Activated T-cell treated with anti-CD3 and anti-CD28 coated beads, Interleukin-2, amount 50 U/mL, for 72 hours (primary cell): Measurements from ENCODE around the gene SQSTM1. TPM values are rescaled to one million over a fixed set of nuclear protein-coding genes. Genes with fewer than 3 reads are reported as not detected.
A peak's percentile ranks its signal among the peaks of the same experiment; 100 is the strongest.
"Not testable (repeated sequence)": the region's sequence is repeated elsewhere in the genome, so short reads cannot be mapped to it uniquely, and the experiment has no call there.

Experiments
- ATAC-seq, 2 donors: fragments of 150-1000 bp; cut with Tn5 transposase; replicated peaks in 1 of 2; 2 replicates each; pipeline ENCODE4 v1.10.0; 2021; ENCODE audit warnings: moderate library complexity in 2 of 2, mild to moderate bottlenecking in 1 of 2
- DNase-seq, 2 donors: peaks; one replicate each; pipeline ENCODE4 v3.0.0; 2021 to 2022; ENCODE audit warnings: mixed read lengths in 1 of 2
- H3K27ac Mint-ChIP-seq: one replicate; pipeline ENCODE4 v1.8.0; 2022; ENCODE audit warnings: mild to moderate bottlenecking, moderate library complexity, mixed read lengths
- H3K27me3 Mint-ChIP-seq: one replicate; pipeline ENCODE4 v1.8.0; 2022; ENCODE audit warnings: low read depth, mixed read lengths
- H3K36me3 Mint-ChIP-seq, 2 donors: one replicate each; pipeline ENCODE4 v1.8.0; 2022; ENCODE audit warnings: mixed read lengths in 2 of 2, mild to moderate bottlenecking in 1 of 2; ENCODE audit not compliant: insufficient read depth in 2 of 2
- H3K4me1 Mint-ChIP-seq: one replicate; pipeline ENCODE4 v1.8.0; 2022; ENCODE audit warnings: low read depth, mixed read lengths
- H3K4me3 Mint-ChIP-seq, 2 donors: one replicate each; pipeline ENCODE4 v1.8.0; 2022; ENCODE audit warnings: mild to moderate bottlenecking in 2 of 2, mixed read lengths in 2 of 2, moderate library complexity in 2 of 2
- H3K9me3 Mint-ChIP-seq, 2 donors: one replicate each; pipeline ENCODE4 v1.8.0; 2022; ENCODE audit warnings: mixed read lengths in 2 of 2
- total RNA-seq, 2 donors: library from RNA; stranded (reverse); gene quantifications; one replicate each; pipeline ENCODE4 v1.2.3, GENCODE V29; 2022

Gene SQSTM1
- total RNA-seq, 2 donors from 2014 or later, result 213 to 226 TPM

GRCh38 chr5:179827680-179828079 is 7.0 kb downstream of the SQSTM1 start:
- Mint-ChIP-seq H3K4me1 (peaks cover 36% of the 10 kb centered on the region), H3K9me3 (no peaks in the 10 kb centered on the region), H3K4me3 (peak overlapping the region in 1 of 2 donors; percentile 31), H3K27ac (peak overlapping the region; percentile 61), H3K27me3 (no peaks in the 10 kb centered on the region), H3K36me3 (peaks cover 26 to 49% of the 10 kb centered on the region in 2 donors)
- peak; percentile 46 to 64 for DNase-seq
- ATAC-seq, result peak; percentile 84

GRCh38 chr5:179828756-179829421 is 8.2 kb downstream of the SQSTM1 start:
- no peak for DNase-seq
- peaks cover 34 to 54% of the 10 kb centered on the region in 2 donors for H3K36me3 Mint-ChIP-seq
- H3K4me1 Mint-ChIP-seq, result peaks cover 31% of the 10 kb centered on the region
- peak overlapping the region; percentile 80 for H3K27ac Mint-ChIP-seq
- H3K4me3 Mint-ChIP-seq, result no peak overlapping the region
- no peaks in the 10 kb centered on the region for H3K27me3 Mint-ChIP-seq
- ATAC-seq, result no peak
- H3K9me3 Mint-ChIP-seq, result no peaks in the 10 kb centered on the region

- peak overlapping the region; percentile 45 for H3K27ac Mint-ChIP-seq
Measured at GRCh38 chr5:179829732-179830435, 9.2 kb downstream of the SQSTM1 start.

DNA sequence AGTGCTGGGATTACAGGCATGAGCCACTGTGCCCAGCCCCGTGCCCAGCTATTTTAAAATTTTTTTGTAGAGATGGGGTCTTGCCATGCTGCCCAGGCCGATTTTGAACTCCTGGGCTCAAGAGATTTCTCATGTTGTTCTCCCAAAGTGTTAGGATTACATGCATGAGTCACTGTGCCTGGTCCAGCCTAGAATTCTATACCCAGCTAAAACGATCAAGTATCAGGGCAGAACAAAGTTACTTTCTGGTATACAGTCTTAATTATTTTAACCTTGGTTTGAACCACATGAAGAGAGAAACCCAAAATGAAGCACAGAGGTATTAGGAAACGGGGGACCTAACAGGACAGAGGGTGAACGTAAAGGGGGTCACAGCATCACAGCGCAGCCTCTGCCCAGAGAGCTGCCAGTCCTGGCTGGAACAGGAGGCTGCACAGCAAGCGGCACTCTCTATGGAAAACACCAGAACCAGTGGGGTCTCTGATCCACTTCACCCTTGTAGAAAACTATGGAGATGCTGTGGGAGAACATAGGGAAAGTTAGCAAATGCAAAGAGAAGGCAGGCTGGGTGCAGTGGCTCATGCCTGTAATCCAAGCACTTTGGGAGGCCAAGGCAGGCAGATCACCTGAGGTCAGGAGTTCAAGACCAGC is 10.2 kb downstream of the SQSTM1 start:
- no peaks in the 10 kb centered on the region for H3K27me3 Mint-ChIP-seq
- H3K36me3 Mint-ChIP-seq, result peaks cover 34 to 52% of the 10 kb centered on the region in 2 donors
- no peaks in the 10 kb centered on the region for H3K9me3 Mint-ChIP-seq
- ATAC-seq, result no peak
- H3K27ac Mint-ChIP-seq, result no peak overlapping the region
- peaks cover 24% of the 10 kb centered on the region for H3K4me1 Mint-ChIP-seq
- H3K4me3 Mint-ChIP-seq, result no peak overlapping the region
- DNase-seq, result no peak

More at GRCh38 chr5:179829732-179830435, 9.2 kb downstream of the SQSTM1 start:
- Mint-ChIP-seq H3K4me3 (no peak overlapping the region), H3K36me3 (peaks cover 29 to 49% of the 10 kb centered on the region in 2 donors), H3K4me1 (peaks cover 22% of the 10 kb centered on the region), H3K9me3 (no peaks in the 10 kb centered on the region), H3K27me3 (no peaks in the 10 kb centered on the region)
- no peak for ATAC-seq
- no peak for DNase-seq

DNA sequence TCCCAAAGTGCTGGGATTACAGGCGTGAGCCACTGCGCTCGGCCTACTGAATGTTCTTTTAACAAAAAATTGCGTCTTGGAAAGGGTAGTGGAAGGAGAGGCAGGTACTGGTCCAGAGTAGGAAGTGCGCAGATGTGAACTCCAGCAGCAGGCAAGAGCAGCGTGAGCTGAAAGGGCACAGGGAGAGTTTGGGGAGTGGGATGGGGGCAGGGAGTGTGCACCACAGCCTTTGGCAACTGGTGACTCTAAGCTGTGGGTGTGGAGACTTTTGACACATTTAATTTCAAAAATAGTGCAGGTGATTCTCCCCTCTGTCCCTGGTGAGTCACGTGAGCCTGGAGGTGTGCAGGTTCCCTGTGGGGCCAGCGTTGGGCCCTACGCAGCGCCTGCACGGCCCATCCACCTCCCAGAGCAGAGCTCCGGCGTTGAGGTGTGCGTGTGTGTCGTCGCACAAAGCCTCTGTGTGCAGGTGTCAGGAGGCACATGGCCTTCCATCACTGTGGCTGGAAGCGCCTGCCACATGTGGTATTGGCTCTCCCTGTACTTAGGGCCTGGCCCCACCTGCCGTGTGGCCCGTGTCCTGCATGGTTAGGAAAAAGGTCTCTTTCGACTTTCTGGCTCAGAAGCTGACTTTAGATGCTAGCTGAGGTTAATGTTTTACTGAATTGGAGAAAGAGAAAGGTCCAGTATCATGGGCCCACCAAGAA is 11.5 kb downstream of the SQSTM1 start:
- Mint-ChIP-seq H3K9me3 (no peaks in the 10 kb centered on the region), H3K27me3 (no peaks in the 10 kb centered on the region), H3K4me1 (peaks cover 29% of the 10 kb centered on the region), H3K4me3 (no peak overlapping the region), H3K27ac (no peak overlapping the region), H3K36me3 (peaks cover 33 to 59% of the 10 kb centered on the region in 2 donors)
- ATAC-seq (no peak), DNase-seq (no peak)

- Mint-ChIP-seq H3K36me3 (peaks cover 33 to 55% of the 10 kb centered on the region in 2 donors), H3K27me3 (no peaks in the 10 kb centered on the region), H3K9me3 (no peaks in the 10 kb centered on the region), H3K4me3 (no peak overlapping the region), H3K4me1 (peaks cover 23% of the 10 kb centered on the region), H3K27ac (peak overlapping the region; percentile 38)
- ATAC-seq (no peak), DNase-seq (no peak)
Measured at GRCh38 chr5:179833056-179833708, 12.5 kb downstream of the SQSTM1 start.

DNA sequence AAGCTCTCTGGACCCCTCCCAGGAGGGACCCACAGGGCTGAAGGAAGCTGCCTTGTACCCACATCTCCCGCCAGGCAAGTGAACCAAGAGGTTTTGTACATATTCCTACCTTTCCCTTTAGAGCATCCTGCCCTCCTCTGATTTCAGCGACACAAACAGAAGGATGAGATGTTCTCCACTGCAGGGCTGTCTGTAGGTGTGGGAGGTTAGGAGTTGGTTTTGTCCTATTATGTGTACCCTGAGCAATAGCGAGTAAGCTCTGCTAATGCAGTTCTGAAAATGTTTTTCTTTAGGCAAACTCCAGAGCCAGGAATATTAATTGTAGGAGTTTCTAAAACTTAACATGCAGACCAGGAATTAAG is 13.0 kb downstream of the SQSTM1 start:
- H3K27me3 Mint-ChIP-seq, result no peaks in the 10 kb centered on the region
- peaks cover 31 to 52% of the 10 kb centered on the region in 2 donors for H3K36me3 Mint-ChIP-seq
- DNase-seq (no peak), ATAC-seq (no peak)
- H3K4me3 Mint-ChIP-seq, result no peak overlapping the region
- H3K4me1 Mint-ChIP-seq, result peaks cover 23% of the 10 kb centered on the region
- H3K9me3 Mint-ChIP-seq, result no peaks in the 10 kb centered on the region
- no peak overlapping the region for H3K27ac Mint-ChIP-seq

- DNase-seq (no peak), ATAC-seq (no peak)
- H3K36me3 Mint-ChIP-seq, result peaks cover 28 to 48% of the 10 kb centered on the region in 2 donors
- H3K27ac Mint-ChIP-seq, result no peak overlapping the region
- H3K9me3 Mint-ChIP-seq, result no peaks in the 10 kb centered on the region
- H3K4me3 Mint-ChIP-seq, result no peak overlapping the region
- peaks cover 22% of the 10 kb centered on the region for H3K4me1 Mint-ChIP-seq
- H3K27me3 Mint-ChIP-seq, result no peaks in the 10 kb centered on the region
Measured at GRCh38 chr5:179834120-179834519, 13.4 kb downstream of the SQSTM1 start.

GRCh38 chr5:179834871-179835270 is 14.2 kb downstream of the SQSTM1 start:
- not testable (repeated sequence) for H3K27me3 Mint-ChIP-seq, H3K4me3 Mint-ChIP-seq, H3K9me3 Mint-ChIP-seq, ATAC-seq, H3K27ac Mint-ChIP-seq, DNase-seq
- H3K4me1 Mint-ChIP-seq, result peaks cover 18% of the 10 kb centered on the region
- H3K36me3 Mint-ChIP-seq, result peaks cover 22 to 41% of the 10 kb centered on the region in 2 donors

DNA sequence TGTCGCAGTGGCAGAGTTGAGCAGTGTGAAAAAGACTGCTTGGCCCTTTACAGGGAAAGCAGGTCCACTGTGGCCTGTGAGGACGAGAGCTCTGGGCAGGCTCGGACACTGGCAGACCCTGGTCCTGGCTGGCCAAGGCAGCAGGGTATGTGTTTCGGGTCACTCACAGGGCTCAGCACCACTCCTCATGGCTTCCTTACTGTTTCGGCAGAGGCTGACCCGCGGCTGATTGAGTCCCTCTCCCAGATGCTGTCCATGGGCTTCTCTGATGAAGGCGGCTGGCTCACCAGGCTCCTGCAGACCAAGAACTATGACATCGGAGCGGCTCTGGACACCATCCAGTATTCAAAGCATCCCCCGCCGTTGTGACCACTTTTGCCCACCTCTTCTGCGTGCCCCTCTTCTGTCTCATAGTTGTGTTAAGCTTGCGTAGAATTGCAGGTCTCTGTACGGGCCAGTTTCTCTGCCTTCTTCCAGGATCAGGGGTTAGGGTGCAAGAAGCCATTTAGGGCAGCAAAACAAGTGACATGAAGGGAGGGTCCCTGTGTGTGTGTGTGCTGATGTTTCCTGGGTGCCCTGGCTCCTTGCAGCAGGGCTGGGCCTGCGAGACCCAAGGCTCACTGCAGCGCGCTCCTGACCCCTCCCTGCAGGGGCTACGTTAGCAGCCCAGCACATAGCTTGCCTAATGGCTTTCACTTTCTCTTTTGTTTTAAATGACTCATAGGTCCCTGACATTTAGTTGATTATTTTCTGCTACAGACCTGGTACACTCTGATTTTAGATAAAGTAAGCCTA is 15.7 kb downstream of the SQSTM1 start:
- Mint-ChIP-seq H3K4me3 (peak overlapping the region; percentile 44 to 51), H3K9me3 (no peaks in the 10 kb centered on the region), H3K27ac (peak overlapping the region; percentile 80), H3K36me3 (peaks cover 18 to 33% of the 10 kb centered on the region in 2 donors), H3K4me1 (peaks cover 18% of the 10 kb centered on the region), H3K27me3 (no peaks in the 10 kb centered on the region)
- DNase-seq (peak; percentile 48 to 65), ATAC-seq (peak; percentile 93 to 95)

DNA sequence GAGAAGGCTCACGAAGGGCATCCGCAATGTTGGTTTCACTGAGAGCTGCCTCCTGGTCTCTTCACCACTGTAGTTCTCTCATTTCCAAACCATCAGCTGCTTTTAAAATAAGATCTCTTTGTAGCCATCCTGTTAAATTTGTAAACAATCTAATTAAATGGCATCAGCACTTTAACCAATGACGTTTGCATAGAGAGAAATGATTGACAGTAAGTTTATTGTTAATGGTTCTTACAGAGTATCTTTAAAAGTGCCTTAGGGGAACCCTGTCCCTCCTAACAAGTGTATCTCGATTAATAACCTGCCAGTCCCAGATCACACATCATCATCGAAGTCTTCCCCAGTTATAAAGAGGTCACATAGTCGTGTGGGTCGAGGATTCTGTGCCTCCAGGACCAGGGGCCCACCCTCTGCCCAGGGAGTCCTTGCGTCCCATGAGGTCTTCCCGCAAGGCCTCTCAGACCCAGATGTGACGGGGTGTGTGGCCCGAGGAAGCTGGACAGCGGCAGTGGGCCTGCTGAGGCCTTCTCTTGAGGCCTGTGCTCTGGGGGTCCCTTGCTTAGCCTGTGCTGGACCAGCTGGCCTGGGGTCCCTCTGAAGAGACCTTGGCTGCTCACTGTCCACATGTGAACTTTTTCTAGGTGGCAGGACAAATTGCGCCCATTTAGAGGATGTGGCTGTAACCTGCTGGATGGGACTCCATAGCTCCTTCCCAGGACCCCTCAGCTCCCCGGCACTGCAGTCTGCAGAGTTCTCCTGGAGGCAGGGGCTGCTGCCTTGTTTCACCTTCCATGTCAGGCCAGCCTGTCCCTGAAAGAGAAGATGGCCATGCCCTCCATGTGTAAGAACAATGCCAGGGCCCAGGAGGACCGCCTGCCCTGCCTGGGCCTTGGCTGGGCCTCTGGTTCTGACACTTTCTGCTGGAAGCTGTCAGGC is 16.6 kb downstream of the SQSTM1 start:
- peaks cover 18% of the 10 kb centered on the region for H3K4me1 Mint-ChIP-seq
- no peaks in the 10 kb centered on the region for H3K27me3 Mint-ChIP-seq
- H3K9me3 Mint-ChIP-seq, result no peaks in the 10 kb centered on the region
- H3K4me3 Mint-ChIP-seq, result peak overlapping the region; percentile 44 to 51
- peak overlapping the region; percentile 80 for H3K27ac Mint-ChIP-seq
- H3K36me3 Mint-ChIP-seq, result peaks cover 18 to 30% of the 10 kb centered on the region in 2 donors
- ATAC-seq (no peak), DNase-seq (no peak)
